Measurements from ENCODE around the gene TSHZ2.

DNA sequence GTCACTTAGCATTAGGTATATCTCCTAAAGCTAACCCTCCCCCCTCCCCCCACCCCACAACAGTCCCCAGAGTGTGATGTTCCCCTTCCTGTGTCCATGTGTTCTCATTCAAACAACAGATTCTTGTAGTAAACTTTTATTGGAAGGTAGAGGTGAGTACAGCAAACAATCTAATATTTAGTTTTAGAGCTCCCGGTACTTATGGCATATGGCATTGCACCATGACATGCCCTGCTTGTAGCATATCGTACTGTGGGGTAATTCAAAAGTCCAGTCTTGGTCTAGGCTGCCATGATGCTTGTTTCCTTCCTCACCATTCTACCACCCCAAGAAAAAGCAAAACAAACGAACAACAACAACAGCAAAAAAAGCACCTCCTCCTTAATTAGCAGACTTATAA lies 332.0 kb downstream of the TSHZ2 start:
- TF ChIP-seq, protein P1, sequence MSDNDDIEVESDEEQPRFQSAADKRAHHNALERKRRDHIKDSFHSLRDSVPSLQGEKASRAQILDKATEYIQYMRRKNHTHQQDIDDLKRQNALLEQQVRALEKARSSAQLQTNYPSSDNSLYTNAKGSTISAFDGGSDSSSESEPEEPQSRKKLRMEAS (CRISPR knock-in tag; IDR thresholded peaks at IDR 0.05), result no peak
- TF ChIP-seq, protein P2, sequence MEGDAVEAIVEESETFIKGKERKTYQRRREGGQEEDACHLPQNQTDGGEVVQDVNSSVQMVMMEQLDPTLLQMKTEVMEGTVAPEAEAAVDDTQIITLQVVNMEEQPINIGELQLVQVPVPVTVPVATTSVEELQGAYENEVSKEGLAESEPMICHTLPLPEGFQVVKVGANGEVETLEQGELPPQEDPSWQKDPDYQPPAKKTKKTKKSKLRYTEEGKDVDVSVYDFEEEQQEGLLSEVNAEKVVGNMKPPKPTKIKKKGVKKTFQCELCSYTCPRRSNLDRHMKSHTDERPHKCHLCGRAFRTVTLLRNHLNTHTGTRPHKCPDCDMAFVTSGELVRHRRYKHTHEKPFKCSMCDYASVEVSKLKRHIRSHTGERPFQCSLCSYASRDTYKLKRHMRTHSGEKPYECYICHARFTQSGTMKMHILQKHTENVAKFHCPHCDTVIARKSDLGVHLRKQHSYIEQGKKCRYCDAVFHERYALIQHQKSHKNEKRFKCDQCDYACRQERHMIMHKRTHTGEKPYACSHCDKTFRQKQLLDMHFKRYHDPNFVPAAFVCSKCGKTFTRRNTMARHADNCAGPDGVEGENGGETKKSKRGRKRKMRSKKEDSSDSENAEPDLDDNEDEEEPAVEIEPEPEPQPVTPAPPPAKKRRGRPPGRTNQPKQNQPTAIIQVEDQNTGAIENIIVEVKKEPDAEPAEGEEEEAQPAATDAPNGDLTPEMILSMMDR (IDR thresholded peaks at IDR 0.05), result no peak
- TF ChIP-seq, protein P3, sequence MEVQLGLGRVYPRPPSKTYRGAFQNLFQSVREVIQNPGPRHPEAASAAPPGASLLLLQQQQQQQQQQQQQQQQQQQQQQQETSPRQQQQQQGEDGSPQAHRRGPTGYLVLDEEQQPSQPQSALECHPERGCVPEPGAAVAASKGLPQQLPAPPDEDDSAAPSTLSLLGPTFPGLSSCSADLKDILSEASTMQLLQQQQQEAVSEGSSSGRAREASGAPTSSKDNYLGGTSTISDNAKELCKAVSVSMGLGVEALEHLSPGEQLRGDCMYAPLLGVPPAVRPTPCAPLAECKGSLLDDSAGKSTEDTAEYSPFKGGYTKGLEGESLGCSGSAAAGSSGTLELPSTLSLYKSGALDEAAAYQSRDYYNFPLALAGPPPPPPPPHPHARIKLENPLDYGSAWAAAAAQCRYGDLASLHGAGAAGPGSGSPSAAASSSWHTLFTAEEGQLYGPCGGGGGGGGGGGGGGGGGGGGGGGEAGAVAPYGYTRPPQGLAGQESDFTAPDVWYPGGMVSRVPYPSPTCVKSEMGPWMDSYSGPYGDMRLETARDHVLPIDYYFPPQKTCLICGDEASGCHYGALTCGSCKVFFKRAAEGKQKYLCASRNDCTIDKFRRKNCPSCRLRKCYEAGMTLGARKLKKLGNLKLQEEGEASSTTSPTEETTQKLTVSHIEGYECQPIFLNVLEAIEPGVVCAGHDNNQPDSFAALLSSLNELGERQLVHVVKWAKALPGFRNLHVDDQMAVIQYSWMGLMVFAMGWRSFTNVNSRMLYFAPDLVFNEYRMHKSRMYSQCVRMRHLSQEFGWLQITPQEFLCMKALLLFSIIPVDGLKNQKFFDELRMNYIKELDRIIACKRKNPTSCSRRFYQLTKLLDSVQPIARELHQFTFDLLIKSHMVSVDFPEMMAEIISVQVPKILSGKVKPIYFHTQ (CRISPR knock-in tag; IDR thresholded peaks at IDR 0.05), result no peak
- TF ChIP-seq, protein P4, sequence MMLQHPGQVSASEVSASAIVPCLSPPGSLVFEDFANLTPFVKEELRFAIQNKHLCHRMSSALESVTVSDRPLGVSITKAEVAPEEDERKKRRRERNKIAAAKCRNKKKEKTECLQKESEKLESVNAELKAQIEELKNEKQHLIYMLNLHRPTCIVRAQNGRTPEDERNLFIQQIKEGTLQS (CRISPR knock-in tag; conservative IDR thresholded peaks at IDR 0.05), result no peak
- TF ChIP-seq FOXJ3 (CRISPR knock-in tag; IDR thresholded peaks at IDR 0.05; ENCODE audit: borderline replicate concordance) (no peak), JUN (CRISPR knock-in tag; IDR thresholded peaks at IDR 0.05) (no peak), ZNF138 (CRISPR knock-in tag; conservative IDR thresholded peaks at IDR 0.05) (no peak)
- TF ChIP-seq, protein P5, sequence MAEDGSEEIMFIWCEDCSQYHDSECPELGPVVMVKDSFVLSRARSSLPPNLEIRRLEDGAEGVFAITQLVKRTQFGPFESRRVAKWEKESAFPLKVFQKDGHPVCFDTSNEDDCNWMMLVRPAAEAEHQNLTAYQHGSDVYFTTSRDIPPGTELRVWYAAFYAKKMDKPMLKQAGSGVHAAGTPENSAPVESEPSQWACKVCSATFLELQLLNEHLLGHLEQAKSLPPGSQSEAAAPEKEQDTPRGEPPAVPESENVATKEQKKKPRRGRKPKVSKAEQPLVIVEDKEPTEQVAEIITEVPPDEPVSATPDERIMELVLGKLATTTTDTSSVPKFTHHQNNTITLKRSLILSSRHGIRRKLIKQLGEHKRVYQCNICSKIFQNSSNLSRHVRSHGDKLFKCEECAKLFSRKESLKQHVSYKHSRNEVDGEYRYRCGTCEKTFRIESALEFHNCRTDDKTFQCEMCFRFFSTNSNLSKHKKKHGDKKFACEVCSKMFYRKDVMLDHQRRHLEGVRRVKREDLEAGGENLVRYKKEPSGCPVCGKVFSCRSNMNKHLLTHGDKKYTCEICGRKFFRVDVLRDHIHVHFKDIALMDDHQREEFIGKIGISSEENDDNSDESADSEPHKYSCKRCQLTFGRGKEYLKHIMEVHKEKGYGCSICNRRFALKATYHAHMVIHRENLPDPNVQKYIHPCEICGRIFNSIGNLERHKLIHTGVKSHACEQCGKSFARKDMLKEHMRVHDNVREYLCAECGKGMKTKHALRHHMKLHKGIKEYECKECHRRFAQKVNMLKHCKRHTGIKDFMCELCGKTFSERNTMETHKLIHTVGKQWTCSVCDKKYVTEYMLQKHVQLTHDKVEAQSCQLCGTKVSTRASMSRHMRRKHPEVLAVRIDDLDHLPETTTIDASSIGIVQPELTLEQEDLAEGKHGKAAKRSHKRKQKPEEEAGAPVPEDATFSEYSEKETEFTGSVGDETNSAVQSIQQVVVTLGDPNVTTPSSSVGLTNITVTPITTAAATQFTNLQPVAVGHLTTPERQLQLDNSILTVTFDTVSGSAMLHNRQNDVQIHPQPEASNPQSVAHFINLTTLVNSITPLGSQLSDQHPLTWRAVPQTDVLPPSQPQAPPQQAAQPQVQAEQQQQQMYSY (CRISPR knock-in tag; IDR thresholded peaks at IDR 0.05), result no peak
- TF ChIP-seq, protein P6, sequence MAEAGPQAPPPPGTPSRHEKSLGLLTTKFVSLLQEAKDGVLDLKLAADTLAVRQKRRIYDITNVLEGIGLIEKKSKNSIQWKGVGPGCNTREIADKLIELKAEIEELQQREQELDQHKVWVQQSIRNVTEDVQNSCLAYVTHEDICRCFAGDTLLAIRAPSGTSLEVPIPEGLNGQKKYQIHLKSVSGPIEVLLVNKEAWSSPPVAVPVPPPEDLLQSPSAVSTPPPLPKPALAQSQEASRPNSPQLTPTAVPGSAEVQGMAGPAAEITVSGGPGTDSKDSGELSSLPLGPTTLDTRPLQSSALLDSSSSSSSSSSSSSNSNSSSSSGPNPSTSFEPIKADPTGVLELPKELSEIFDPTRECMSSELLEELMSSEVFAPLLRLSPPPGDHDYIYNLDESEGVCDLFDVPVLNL (CRISPR knock-in tag; IDR thresholded peaks at IDR 0.05; ENCODE audit: borderline replicate concordance, low read depth), result no peak
- TF ChIP-seq, protein P7, sequence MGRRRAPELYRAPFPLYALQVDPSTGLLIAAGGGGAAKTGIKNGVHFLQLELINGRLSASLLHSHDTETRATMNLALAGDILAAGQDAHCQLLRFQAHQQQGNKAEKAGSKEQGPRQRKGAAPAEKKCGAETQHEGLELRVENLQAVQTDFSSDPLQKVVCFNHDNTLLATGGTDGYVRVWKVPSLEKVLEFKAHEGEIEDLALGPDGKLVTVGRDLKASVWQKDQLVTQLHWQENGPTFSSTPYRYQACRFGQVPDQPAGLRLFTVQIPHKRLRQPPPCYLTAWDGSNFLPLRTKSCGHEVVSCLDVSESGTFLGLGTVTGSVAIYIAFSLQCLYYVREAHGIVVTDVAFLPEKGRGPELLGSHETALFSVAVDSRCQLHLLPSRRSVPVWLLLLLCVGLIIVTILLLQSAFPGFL (CRISPR knock-in tag; IDR thresholded peaks at IDR 0.05; ENCODE audit: borderline replicate concordance), result no peak
- TF ChIP-seq, protein P8, sequence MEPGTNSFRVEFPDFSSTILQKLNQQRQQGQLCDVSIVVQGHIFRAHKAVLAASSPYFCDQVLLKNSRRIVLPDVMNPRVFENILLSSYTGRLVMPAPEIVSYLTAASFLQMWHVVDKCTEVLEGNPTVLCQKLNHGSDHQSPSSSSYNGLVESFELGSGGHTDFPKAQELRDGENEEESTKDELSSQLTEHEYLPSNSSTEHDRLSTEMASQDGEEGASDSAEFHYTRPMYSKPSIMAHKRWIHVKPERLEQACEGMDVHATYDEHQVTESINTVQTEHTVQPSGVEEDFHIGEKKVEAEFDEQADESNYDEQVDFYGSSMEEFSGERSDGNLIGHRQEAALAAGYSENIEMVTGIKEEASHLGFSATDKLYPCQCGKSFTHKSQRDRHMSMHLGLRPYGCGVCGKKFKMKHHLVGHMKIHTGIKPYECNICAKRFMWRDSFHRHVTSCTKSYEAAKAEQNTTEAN (CRISPR knock-in tag; IDR thresholded peaks at IDR 0.05), result no peak

Measured in WTC11 (cell line).